Keratinocyte (primary cell): ENCODE data around the gene PRSS36.

Experiments
- CTCF ChIP-seq, 3 experiments: IDR thresholded peaks in 1 of 3; conservative IDR thresholded peaks in 1 of 3; optimal IDR thresholded peaks in 1 of 3; 2 replicates in 2 of 3; 3 replicates in 1 of 3; pipeline versions ENCODE3 to v1.5.1; 2011; ENCODE audit warnings: low read length in 3 of 3, mild to moderate bottlenecking in 3 of 3, moderate library complexity in 2 of 3, control low read depth in 1 of 3, inconsistent platforms in 1 of 3; ENCODE audit not compliant: insufficient read depth in 2 of 3; ENCODE audit errors: extremely low read depth in 1 of 3
- EZH2 ChIP-seq: IDR thresholded peaks from one replicate; pipeline ENCODE4 v1.6.1; 2012; ENCODE audit warnings: inconsistent platforms, mild to moderate bottlenecking, low read length, moderate library complexity

- no peak for TF ChIP-seq CTCF (optimal IDR thresholded peaks at IDR 0.05 in 1 of 3, IDR thresholded peaks at IDR 0.05 in 1 of 3, conservative IDR thresholded peaks at IDR 0.05 in 1 of 3; ENCODE audit: extremely low read depth in 1 of 3, insufficient read depth in 2 of 3, low read length in 3 of 3)
- TF ChIP-seq EZH2 = no peak
Observed at GRCh38 chr16:31109622-31110021, 40.2 kb downstream of the PRSS36 start.
